ENCODE results near the gene PCDHGA1. TPM values are rescaled to one million over a fixed set of nuclear protein-coding genes. Genes with fewer than 3 reads are reported as not detected.

PCDHGA1 gene
- total RNA-seq, 1 experiment from 2014 or later = 0.35 TPM

DNA sequence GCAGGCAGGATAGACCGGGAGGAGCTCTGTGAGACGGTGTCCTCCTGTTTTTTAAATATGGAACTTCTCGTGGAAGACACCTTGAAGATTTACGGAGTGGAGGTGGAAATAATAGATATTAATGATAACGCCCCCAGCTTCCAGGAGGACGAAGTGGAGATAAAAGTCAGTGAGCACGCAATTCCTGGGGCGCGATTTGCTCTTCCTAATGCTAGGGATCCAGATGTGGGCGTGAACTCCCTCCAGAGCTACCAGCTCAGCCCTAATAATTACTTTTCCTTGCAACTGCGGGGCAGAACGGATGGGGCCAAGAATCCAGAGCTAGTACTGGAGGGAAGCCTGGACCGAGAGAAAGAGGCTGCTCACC lies 91.2 kb downstream of the PCDHGA1 start:
- BruUV-seq (replicated peaks) = no TSS peak
- no peak for TF ChIP-seq CTCF (IDR thresholded peaks at IDR 0.05; ENCODE audit: unreplicated experiment)
- no peak for DNase-seq (ENCODE audit: unreplicated experiment)
- CTCF ChIA-PET = interaction anchor here (0.7 to 2.6 kb wide), 7 partner anchors 8 to 183 kb away, joined by 3 to 9 read pairs (median 4); partner anchors contain the start of genes PCDHGA10, PCDHGA12 and PCDHGC3
- no peaks in the 10 kb centered on the region for H3K36me3 Mint-ChIP-seq (ENCODE audit: insufficient read depth, unreplicated experiment)
- intact Hi-C loops (cut with micrococcal nuclease) = no loop called here
- H3K27ac Mint-ChIP-seq (ENCODE audit: low read depth, unreplicated experiment) = no peak overlapping the region
- no peak overlapping the region for H3K4me3 Mint-ChIP-seq (ENCODE audit: unreplicated experiment)
- H3K4me1 Mint-ChIP-seq (ENCODE audit: insufficient read depth, unreplicated experiment) = no peaks in the 10 kb centered on the region
- peaks cover 34% of the 10 kb centered on the region for H3K9me3 Mint-ChIP-seq (ENCODE audit: unreplicated experiment)
- POLR2A ChIA-PET = interaction anchor here (0.9 kb wide), 1 partner anchor 137 kb away, joined by 3 read pairs; no protein-coding TSS in a partner anchor
- H3K27me3 Mint-ChIP-seq (ENCODE audit: insufficient read depth, unreplicated experiment) = no peaks in the 10 kb centered on the region

GRCh38 chr5:141422742-141423291 lies 92.5 kb downstream of the PCDHGA1 start:
- Mint-ChIP-seq H3K9me3 (ENCODE audit: unreplicated experiment) (peaks cover 41% of the 10 kb centered on the region), H3K27ac (ENCODE audit: low read depth, unreplicated experiment) (no peak overlapping the region), H3K27me3 (ENCODE audit: insufficient read depth, unreplicated experiment) (no peaks in the 10 kb centered on the region), H3K36me3 (ENCODE audit: insufficient read depth, unreplicated experiment) (no peaks in the 10 kb centered on the region), H3K4me1 (ENCODE audit: insufficient read depth, unreplicated experiment) (no peaks in the 10 kb centered on the region), H3K4me3 (ENCODE audit: unreplicated experiment) (no peak overlapping the region)
- ChIA-PET POLR2A (interaction anchor here (0.6 kb wide), 1 partner anchor 94 kb away, joined by 3 read pairs; no protein-coding TSS in a partner anchor), CTCF (interaction anchor here (1.2 kb wide), 1 partner anchor 10 kb away, joined by 4 read pairs; the partner anchor contains the start of gene PCDHGA10)
- no peak for TF ChIP-seq CTCF (IDR thresholded peaks at IDR 0.05; ENCODE audit: unreplicated experiment)
- BruUV-seq (replicated peaks) = no TSS peak
- DNase-seq (ENCODE audit: unreplicated experiment) = no peak
- intact Hi-C loops (cut with micrococcal nuclease) = no loop called here

DNA sequence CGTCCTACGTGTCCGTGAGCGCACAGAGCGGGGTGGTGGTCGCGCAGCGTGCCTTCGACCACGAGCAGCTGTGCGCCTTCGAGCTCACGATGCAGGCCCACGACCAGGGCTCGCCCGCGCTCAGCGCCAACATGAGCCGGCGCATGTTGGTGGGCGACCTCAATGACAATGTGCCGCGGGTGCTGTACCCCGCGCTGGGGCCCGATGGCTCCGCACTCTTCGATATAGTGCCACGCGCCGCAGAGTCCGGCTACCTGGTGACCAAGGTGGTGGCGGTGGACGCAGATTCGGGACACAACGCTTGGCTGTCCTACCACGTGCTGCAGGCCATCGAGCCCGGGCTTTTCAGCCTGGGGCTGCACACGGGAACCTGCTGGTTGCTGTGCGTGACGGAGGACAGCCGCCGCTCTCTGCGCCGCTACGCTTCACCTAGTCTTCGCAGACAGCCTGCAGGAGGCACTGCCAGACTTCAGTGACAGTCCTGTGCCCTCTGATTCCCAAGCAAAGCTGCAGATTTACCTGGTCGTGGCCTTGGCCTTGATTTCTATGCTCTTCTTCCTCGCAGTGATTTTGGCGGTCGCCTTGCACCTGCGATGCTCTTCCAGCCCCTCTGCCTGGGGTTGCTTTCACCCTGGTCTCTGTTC lies 97.6 kb downstream of the PCDHGA1 start:
- H3K27me3 Mint-ChIP-seq (ENCODE audit: insufficient read depth, unreplicated experiment) = no peaks in the 10 kb centered on the region
- no TSS peak for BruUV-seq (replicated peaks)
- DNase-seq (ENCODE audit: unreplicated experiment) = no peak
- no peak overlapping the region for H3K27ac Mint-ChIP-seq (ENCODE audit: low read depth, unreplicated experiment)
- H3K4me1 Mint-ChIP-seq (ENCODE audit: insufficient read depth, unreplicated experiment) = no peaks in the 10 kb centered on the region
- H3K4me3 Mint-ChIP-seq (ENCODE audit: unreplicated experiment) = no peak overlapping the region
- H3K36me3 Mint-ChIP-seq (ENCODE audit: insufficient read depth, unreplicated experiment) = no peaks in the 10 kb centered on the region
- POLR2A ChIA-PET = interaction anchor here (1.2 kb wide), 1 partner anchor 10 kb away, joined by 4 read pairs; no protein-coding TSS in a partner anchor
- no peak for TF ChIP-seq CTCF (IDR thresholded peaks at IDR 0.05; ENCODE audit: unreplicated experiment)
- CTCF ChIA-PET = no interaction called here
- H3K9me3 Mint-ChIP-seq (ENCODE audit: unreplicated experiment) = peaks cover 45% of the 10 kb centered on the region
- intact Hi-C loops (cut with micrococcal nuclease) = no loop called here

DNA sequence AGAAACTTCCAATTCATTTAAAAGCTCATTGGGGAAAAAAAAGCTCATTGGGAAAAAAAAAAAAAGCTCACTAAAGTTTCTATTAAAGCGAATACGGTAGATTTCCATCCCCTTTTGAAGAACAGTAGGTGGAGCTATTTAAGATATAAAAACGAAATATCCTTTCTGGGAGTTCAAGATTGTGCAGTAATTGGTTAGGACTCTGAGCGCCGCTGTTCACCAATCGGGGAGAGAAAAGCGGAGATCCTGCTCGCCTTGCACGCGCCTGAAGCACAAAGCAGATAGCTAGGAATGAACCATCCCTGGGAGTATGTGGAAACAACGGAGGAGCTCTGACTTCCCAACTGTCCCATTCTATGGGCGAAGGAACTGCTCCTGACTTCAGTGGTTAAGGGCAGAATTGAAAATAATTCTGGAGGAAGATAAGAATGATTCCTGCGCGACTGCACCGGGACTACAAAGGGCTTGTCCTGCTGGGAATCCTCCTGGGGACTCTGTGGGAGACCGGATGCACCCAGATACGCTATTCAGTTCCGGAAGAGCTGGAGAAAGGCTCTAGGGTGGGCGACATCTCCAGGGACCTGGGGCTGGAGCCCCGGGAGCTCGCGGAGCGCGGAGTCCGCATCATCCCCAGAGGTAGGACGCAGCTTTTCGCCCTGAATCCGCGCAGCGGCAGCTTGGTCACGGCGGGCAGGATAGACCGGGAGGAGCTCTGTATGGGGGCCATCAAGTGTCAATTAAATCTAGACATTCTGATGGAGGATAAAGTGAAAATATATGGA lies 100.2 kb downstream of the PCDHGA1 start, which contains the start of gene PCDHGA12:
Gene PCDHGA12 (plus strand): TSS at position 176 of the 782 bp plus-strand sequence. CDS start 253 bp downstream, at position 429.
- no TSS peak for BruUV-seq (replicated peaks)
- no peaks in the 10 kb centered on the region for H3K27me3 Mint-ChIP-seq (ENCODE audit: insufficient read depth, unreplicated experiment)
- H3K4me1 Mint-ChIP-seq (ENCODE audit: insufficient read depth, unreplicated experiment) = no peaks in the 10 kb centered on the region
- intact Hi-C loops (cut with micrococcal nuclease) = loop anchor here (1.0 kb wide), 1 partner anchor 94 kb away; no protein-coding TSS in a partner anchor
- H3K27ac Mint-ChIP-seq (ENCODE audit: low read depth, unreplicated experiment) = no peak within 1 kb of the TSS
- POLR2A ChIA-PET = interaction anchor here (0.7 to 1.0 kb wide), 3 partner anchors 9 to 46 kb away, joined by 3 read pairs; no protein-coding TSS in a partner anchor
- H3K36me3 Mint-ChIP-seq (ENCODE audit: insufficient read depth, unreplicated experiment) = no peaks in the 10 kb centered on the region
- peak; percentile 30 for TF ChIP-seq CTCF (IDR thresholded peaks at IDR 0.05; ENCODE audit: unreplicated experiment)
- DNase-seq (ENCODE audit: unreplicated experiment) = peak; percentile 89
- peaks cover 58% of the 10 kb centered on the region for H3K9me3 Mint-ChIP-seq (ENCODE audit: unreplicated experiment)
- H3K4me3 Mint-ChIP-seq (ENCODE audit: unreplicated experiment) = peak within 1 kb of the TSS; percentile 19
- CTCF ChIA-PET = interaction anchor here (0.5 to 1.4 kb wide), 9 partner anchors 8 to 244 kb away, joined by 3 to 9 read pairs (median 3); partner anchors contain the start of genes PCDHGA11, PCDHGB7 and PCDHGC3

All from MCF 10A (cell line).